Chondrocyte (in vitro differentiated cells): ENCODE data around the gene MAGEA11. TPM values are rescaled to one million over a fixed set of nuclear protein-coding genes. Genes with fewer than 3 reads are reported as not detected.
"Not testable (repeated sequence)": the region's sequence is repeated elsewhere in the genome, so short reads cannot be mapped to it uniquely, and the experiment has no call there.

Experiments used
- DNase-seq: peaks from one replicate; pipeline ENCODE4 v3.0.0; 2021; ENCODE audit warnings: mixed read lengths, low spot score
- H3K27ac Mint-ChIP-seq: one replicate; pipeline ENCODE4 v1.8.0; 2021; ENCODE audit warnings: mild to moderate bottlenecking, moderate library complexity, mixed read lengths; ENCODE audit not compliant: unreplicated experiment
- H3K27me3 Mint-ChIP-seq: 2 replicates; pipeline ENCODE4 v1.8.0; 2021; ENCODE audit warnings: low read depth, mixed read lengths
- H3K36me3 Mint-ChIP-seq: 2 replicates; pipeline ENCODE4 v1.8.0; 2021; ENCODE audit warnings: low read depth, mixed read lengths
- H3K4me1 Mint-ChIP-seq: 2 replicates; pipeline ENCODE4 v1.8.0; 2021; ENCODE audit warnings: low read depth, mild to moderate bottlenecking, mixed read lengths
- H3K4me3 Mint-ChIP-seq: one replicate; pipeline ENCODE4 v1.8.0; 2021; ENCODE audit warnings: mild to moderate bottlenecking, moderate library complexity, mixed read lengths; ENCODE audit not compliant: unreplicated experiment
- H3K9me3 Mint-ChIP-seq: 2 replicates; pipeline ENCODE4 v1.8.0; 2021; ENCODE audit warnings: low read depth, mixed read lengths
- CTCF ChIP-seq: fragments of 200-600 bp; sonication (generic); IDR thresholded peaks from 2 replicates; pipeline ENCODE4 v1.5.0; 2021; ENCODE audit warnings: antibody characterized with exemption, mild to moderate bottlenecking, moderate library complexity
- total RNA-seq: library from RNA; stranded (reverse); gene quantifications from 3 replicates; pipeline ENCODE4 v1.2.1, GENCODE V29; 2021

The MAGEA11 gene
- total RNA-seq, 1 donor from 2014 or later, result not detected

- H3K4me1 Mint-ChIP-seq, result no peaks in the 10 kb centered on the region
- no peak for DNase-seq
- H3K27ac Mint-ChIP-seq, result no peak overlapping the region
- no peak overlapping the region for H3K4me3 Mint-ChIP-seq
- no peaks in the 10 kb centered on the region for H3K36me3 Mint-ChIP-seq
- no peaks in the 10 kb centered on the region for H3K27me3 Mint-ChIP-seq
- TF ChIP-seq CTCF, result no peak
- H3K9me3 Mint-ChIP-seq, result peaks cover 10% of the 10 kb centered on the region
These were observed 3.6 kb downstream of the MAGEA11 start for GRCh38 chrX:149715468-149715867.

GRCh38 chrX:149716632-149717031 lies 4.8 kb downstream of the MAGEA11 start:
- Mint-ChIP-seq H3K4me3 (no peak overlapping the region), H3K36me3 (no peaks in the 10 kb centered on the region), H3K9me3 (peaks cover 10% of the 10 kb centered on the region), H3K27me3 (no peaks in the 10 kb centered on the region), H3K4me1 (no peaks in the 10 kb centered on the region), H3K27ac (no peak overlapping the region)
- DNase-seq, result no peak
- no peak for TF ChIP-seq CTCF

- Mint-ChIP-seq H3K9me3 (peaks cover 10% of the 10 kb centered on the region), H3K36me3 (no peaks in the 10 kb centered on the region), H3K27me3 (no peaks in the 10 kb centered on the region), H3K4me1 (no peaks in the 10 kb centered on the region), H3K27ac (no peak overlapping the region), H3K4me3 (no peak overlapping the region)
- TF ChIP-seq CTCF, result no peak
- DNase-seq, result no peak
These were observed 5.9 kb downstream of the MAGEA11 start for GRCh38 chrX:149717803-149718202.

GRCh38 chrX:149718757-149719156 lies 6.9 kb downstream of the MAGEA11 start:
- Mint-ChIP-seq H3K4me3 (no peak overlapping the region), H3K4me1 (no peaks in the 10 kb centered on the region), H3K27ac (no peak overlapping the region), H3K9me3 (peaks cover 9% of the 10 kb centered on the region), H3K36me3 (no peaks in the 10 kb centered on the region), H3K27me3 (no peaks in the 10 kb centered on the region)
- DNase-seq, result no peak
- TF ChIP-seq CTCF, result no peak

- no peak for DNase-seq
- H3K4me3 Mint-ChIP-seq, result no peak overlapping the region
- H3K36me3 Mint-ChIP-seq, result no peaks in the 10 kb centered on the region
- no peaks in the 10 kb centered on the region for H3K4me1 Mint-ChIP-seq
- H3K27ac Mint-ChIP-seq, result no peak overlapping the region
- TF ChIP-seq CTCF, result no peak
- H3K9me3 Mint-ChIP-seq, result peaks cover 4% of the 10 kb centered on the region
- H3K27me3 Mint-ChIP-seq, result no peaks in the 10 kb centered on the region
These were observed 8.3 kb downstream of the MAGEA11 start for GRCh38 chrX:149720021-149720689.

- not testable (repeated sequence) for H3K4me1 Mint-ChIP-seq, H3K27ac Mint-ChIP-seq, H3K36me3 Mint-ChIP-seq, DNase-seq, H3K27me3 Mint-ChIP-seq, H3K9me3 Mint-ChIP-seq, H3K4me3 Mint-ChIP-seq
These were observed 9.4 kb downstream of the MAGEA11 start for GRCh38 chrX:149721241-149721640.
